C4-2B (cell line): ENCODE data around the gene AUTS2.

ENCODE experiments used
- CTCF ChIP-seq: fragments of 450-650 bp; conservative IDR thresholded peaks from 2 replicates; pipeline ENCODE4 v1.5.1; 2017; ENCODE audit warnings: mild to moderate bottlenecking
- ZFX ChIP-seq: fragments of 450-650 bp; IDR thresholded peaks from 2 replicates; pipeline ENCODE4 v1.6.1; 2017

GRCh38 chr7:70544016-70544415, 945.7 kb downstream of the AUTS2 start:
- no peak for TF ChIP-seq CTCF
- TF ChIP-seq ZFX, result no peak
